OCI-LY3 (cell line): ENCODE measurements around the gene PDGFA.

ENCODE experiments used
- H2AFZ ChIP-seq: fragments of 200-600, 300-600 bp; shearing (Covaris generic); 2 replicates; pipeline ENCODE4 v1.6.0; 2014; ENCODE audit warnings: antibody characterized with exemption, low read depth, low read length
- H3K27ac ChIP-seq: fragments of 200-600, 300-600 bp; sonication (generic); 2 replicates; pipeline ENCODE4 v1.5.1; 2014; ENCODE audit warnings: mild to moderate bottlenecking, low read length, moderate library complexity, mixed read lengths
- H3K27me3 ChIP-seq: fragments of 200-600, 300-600 bp; sonication (generic); 2 replicates; pipeline ENCODE4 v1.6.1; 2014; ENCODE audit warnings: low read depth, low read length, mixed read lengths
- H3K36me3 ChIP-seq: fragments of 200-600, 300-600 bp; sonication (generic); replicated peaks from 2 replicates; pipeline ENCODE3; 2014; ENCODE audit warnings: low read depth, low read length, mixed read lengths
- H3K4me1 ChIP-seq: fragments of 300-600, 200-600 bp; sonication (generic); 2 replicates; pipeline ENCODE4 v1.6.1; 2014; ENCODE audit warnings: low read length, mixed read lengths
- H3K4me2 ChIP-seq: fragments of 200-600, 300-600 bp; sonication (generic); 2 replicates; pipeline ENCODE4 v1.6.1; 2014; ENCODE audit warnings: low read length, mixed read lengths
- H3K4me3 ChIP-seq: fragments of 300-600, 200-600 bp; sonication (generic); 2 replicates; pipeline ENCODE4 v1.5.1; 2014; ENCODE audit warnings: antibody characterized with exemption, mild to moderate bottlenecking, low read length, moderate library complexity
- H3K79me2 ChIP-seq: fragments of 300-600, 200-600 bp; shearing (Covaris generic); 2 replicates; pipeline ENCODE4 v1.6.1; 2014; ENCODE audit warnings: mild to moderate bottlenecking, low read length, mixed read lengths
- H3K9ac ChIP-seq: fragments of 300-600, 200-600 bp; shearing (Covaris generic); 2 replicates; pipeline ENCODE4 v1.6.0; 2014; ENCODE audit warnings: mild to moderate bottlenecking, low read length, moderate library complexity
- H3K9me3 ChIP-seq: fragments of 200-600, 300-600 bp; shearing (Covaris generic); 2 replicates; pipeline ENCODE4 v1.6.1; 2014; ENCODE audit warnings: low read length, mixed read lengths; ENCODE audit not compliant: insufficient read depth
- H4K20me1 ChIP-seq: fragments of 200-600, 300-600 bp; sonication (generic); 2 replicates; pipeline ENCODE4 v1.6.1; 2016; ENCODE audit warnings: low read length, mixed read lengths; ENCODE audit not compliant: insufficient read depth
- EZH2phosphoT487 ChIP-seq: fragments of 200-600 bp; shearing (Covaris generic); IDR thresholded peaks from 2 replicates; pipeline ENCODE4 v1.6.1; 2018; ENCODE audit warnings: antibody characterized with exemption, mixed run types, low read depth
- TF ChIP-seq, protein P1 (sequence below): fragments of 200-600, 300-600 bp; sonication (generic); IDR thresholded peaks from 2 replicates; pipeline ENCODE4 v1.5.1; 2014; ENCODE audit warnings: antibody characterized with exemption, low read length, low read depth

The PDGFA gene

DNA sequence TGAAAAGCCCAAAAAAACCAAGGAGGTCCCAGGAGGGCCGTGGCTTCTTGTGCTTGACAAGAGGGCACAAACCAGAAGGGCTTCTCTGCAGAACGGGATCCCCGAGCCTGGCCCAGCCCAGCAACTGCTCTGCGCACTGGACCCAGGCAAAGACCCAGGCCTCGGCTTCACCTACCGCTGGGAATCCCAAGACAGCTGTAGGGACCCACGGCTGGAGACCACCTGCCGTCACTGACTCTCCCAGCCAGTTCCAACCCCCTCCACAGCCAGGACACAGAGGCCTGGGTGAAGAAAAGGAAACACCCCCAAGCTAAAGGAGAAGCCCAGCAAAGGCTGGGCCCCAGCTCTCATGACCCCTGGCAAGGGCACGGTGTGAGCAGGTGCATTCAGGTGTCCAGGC lies 24.3 kb downstream of the PDGFA start:
- H3K9me3 ChIP-seq, result no peaks in the 10 kb centered on the region
- no peak overlapping the region for H3K4me2 ChIP-seq
- no peaks in the 10 kb centered on the region for H4K20me1 ChIP-seq
- H3K4me3 ChIP-seq, result no peak overlapping the region
- no peaks in the 10 kb centered on the region for H3K79me2 ChIP-seq
- TF ChIP-seq, protein P1, sequence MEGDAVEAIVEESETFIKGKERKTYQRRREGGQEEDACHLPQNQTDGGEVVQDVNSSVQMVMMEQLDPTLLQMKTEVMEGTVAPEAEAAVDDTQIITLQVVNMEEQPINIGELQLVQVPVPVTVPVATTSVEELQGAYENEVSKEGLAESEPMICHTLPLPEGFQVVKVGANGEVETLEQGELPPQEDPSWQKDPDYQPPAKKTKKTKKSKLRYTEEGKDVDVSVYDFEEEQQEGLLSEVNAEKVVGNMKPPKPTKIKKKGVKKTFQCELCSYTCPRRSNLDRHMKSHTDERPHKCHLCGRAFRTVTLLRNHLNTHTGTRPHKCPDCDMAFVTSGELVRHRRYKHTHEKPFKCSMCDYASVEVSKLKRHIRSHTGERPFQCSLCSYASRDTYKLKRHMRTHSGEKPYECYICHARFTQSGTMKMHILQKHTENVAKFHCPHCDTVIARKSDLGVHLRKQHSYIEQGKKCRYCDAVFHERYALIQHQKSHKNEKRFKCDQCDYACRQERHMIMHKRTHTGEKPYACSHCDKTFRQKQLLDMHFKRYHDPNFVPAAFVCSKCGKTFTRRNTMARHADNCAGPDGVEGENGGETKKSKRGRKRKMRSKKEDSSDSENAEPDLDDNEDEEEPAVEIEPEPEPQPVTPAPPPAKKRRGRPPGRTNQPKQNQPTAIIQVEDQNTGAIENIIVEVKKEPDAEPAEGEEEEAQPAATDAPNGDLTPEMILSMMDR, result no peak
- TF ChIP-seq EZH2phosphoT487, result no peak
- no peak overlapping the region for H3K9ac ChIP-seq
- H3K4me1 ChIP-seq, result no peaks in the 10 kb centered on the region
- H3K36me3 ChIP-seq, result no peaks in the 10 kb centered on the region
- no peak overlapping the region for H2AFZ ChIP-seq
- no peaks in the 10 kb centered on the region for H3K27me3 ChIP-seq
- H3K27ac ChIP-seq, result no peak overlapping the region

DNA sequence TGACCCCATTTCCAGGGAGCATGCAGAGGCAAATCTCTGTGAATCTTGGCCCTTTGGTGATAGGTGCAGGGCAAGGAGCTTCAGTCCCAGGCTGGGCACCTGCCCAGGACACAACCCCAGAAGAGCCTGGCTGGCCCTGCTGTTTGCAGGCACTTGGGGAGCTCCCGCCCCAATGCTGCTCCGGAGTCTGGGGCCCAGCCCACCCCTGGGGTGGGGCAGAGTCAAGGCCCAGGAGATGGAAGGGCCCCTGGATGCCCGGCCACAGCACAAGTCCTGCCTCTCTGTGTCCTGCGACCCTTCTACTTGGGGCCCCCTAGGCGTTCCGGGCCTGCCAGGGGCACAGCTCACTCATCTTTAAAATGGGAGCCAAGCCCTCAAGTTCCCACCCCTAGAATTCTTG lies 24.7 kb downstream of the PDGFA start:
- Histone ChIP-seq H3K27ac (no peak overlapping the region), H2AFZ (no peak overlapping the region), H4K20me1 (no peaks in the 10 kb centered on the region), H3K4me1 (no peaks in the 10 kb centered on the region), H3K4me2 (no peak overlapping the region), H3K9ac (no peak overlapping the region), H3K36me3 (no peaks in the 10 kb centered on the region), H3K9me3 (no peaks in the 10 kb centered on the region), H3K4me3 (no peak overlapping the region), H3K27me3 (peaks cover under 1% of the 10 kb centered on the region; the same call in 1 of the 2 replicates), H3K79me2 (no peaks in the 10 kb centered on the region)
- no peak for TF ChIP-seq EZH2phosphoT487
- TF ChIP-seq, protein P1, result no peak

DNA sequence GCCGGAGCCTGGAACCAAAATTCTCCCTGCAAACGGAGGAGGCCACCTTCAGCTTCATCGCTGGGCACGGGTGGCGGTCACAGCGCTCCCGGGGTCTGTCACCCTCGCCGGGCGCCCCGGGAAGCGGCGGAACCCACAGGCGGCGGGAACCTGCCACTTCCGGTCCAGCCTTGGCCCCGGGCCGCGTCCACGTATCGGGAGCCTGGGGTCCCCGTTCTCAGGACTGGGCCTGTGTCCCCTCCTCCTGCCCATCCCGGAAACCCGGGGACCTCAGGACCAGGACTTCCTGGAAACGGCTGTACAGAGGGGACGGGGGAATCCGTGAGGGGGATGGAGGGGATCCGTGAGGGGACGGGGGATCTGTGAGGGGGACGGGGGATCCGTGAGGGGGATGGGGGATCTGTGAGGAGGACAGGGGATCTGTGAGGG lies 25.4 kb downstream of the PDGFA start:
- Histone ChIP-seq H3K4me3 (no peak overlapping the region), H4K20me1 (no peaks in the 10 kb centered on the region), H3K4me2 (no peak overlapping the region), H3K79me2 (no peaks in the 10 kb centered on the region), H3K36me3 (no peaks in the 10 kb centered on the region), H3K9ac (no peak overlapping the region), H3K4me1 (no peaks in the 10 kb centered on the region), H3K27me3 (peaks cover 7% of the 10 kb centered on the region; the same call in 1 of the 2 replicates), H2AFZ (no peak overlapping the region), H3K27ac (no peak overlapping the region), H3K9me3 (no peaks in the 10 kb centered on the region)
- TF ChIP-seq EZH2phosphoT487, result no peak
- TF ChIP-seq, protein P1, result no peak

DNA sequence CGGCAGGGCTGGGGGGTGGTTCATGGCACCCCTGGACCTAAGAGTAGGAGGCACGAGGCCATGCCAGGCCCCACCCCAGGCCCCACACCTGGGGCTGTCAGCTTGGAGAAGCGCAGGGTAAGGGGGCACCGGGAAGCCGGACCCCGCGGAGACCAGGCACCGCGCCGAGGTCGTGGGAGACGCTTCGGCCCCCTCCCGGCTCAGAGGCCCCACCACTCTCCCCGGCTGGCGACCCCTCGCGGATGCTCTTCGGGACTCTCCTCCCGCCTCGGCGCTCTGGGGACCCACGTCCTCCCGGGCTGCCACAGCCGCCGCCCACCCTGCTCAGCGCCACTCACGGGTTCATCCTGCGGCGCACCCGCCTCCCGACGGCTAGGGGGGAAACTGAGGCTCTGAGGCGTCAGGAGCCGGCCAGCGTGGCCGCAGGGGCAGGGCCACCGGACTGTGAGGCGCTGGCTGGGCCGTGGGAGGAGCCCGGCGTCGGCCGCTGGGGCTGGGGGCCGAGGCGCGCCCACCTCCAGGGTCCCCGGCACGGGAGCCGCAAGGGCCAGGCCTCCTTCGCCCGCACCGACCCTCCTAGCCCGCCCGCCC lies 25.9 kb downstream of the PDGFA start:
- no peaks in the 10 kb centered on the region for H3K79me2 ChIP-seq

More for the DNA sequence above, 25.9 kb downstream of the PDGFA start:
- Histone ChIP-seq H3K9me3 (no peaks in the 10 kb centered on the region), H3K4me3 (no peak overlapping the region), H3K27ac (no peak overlapping the region), H4K20me1 (no peaks in the 10 kb centered on the region), H3K4me2 (no peak overlapping the region), H2AFZ (no peak overlapping the region), H3K9ac (no peak overlapping the region), H3K36me3 (no peaks in the 10 kb centered on the region), H3K4me1 (no peaks in the 10 kb centered on the region), H3K27me3 (peaks cover 7% of the 10 kb centered on the region; the same call in 1 of the 2 replicates)
- no peak for TF ChIP-seq EZH2phosphoT487
- TF ChIP-seq, protein P1, result no peak
